Activated naive CD8-positive, alpha-beta T cell (primary cell): Measurements from ENCODE around the gene TSPAN11.

Experiments used
- H3K27ac Mint-ChIP-seq: one replicate; pipeline ENCODE4 v1.8.0; 2021; ENCODE audit warnings: mixed read lengths
- H3K27me3 Mint-ChIP-seq: one replicate; pipeline ENCODE4 v1.8.0; 2021; ENCODE audit warnings: mixed read lengths
- H3K36me3 Mint-ChIP-seq: one replicate; pipeline ENCODE4 v1.8.0; 2021; ENCODE audit warnings: mixed read lengths
- H3K4me1 Mint-ChIP-seq: one replicate; pipeline ENCODE4 v1.8.0; 2021; ENCODE audit warnings: low read depth, mixed read lengths
- H3K4me3 Mint-ChIP-seq: one replicate; pipeline ENCODE4 v1.8.0; 2021; ENCODE audit warnings: mild to moderate bottlenecking, mixed read lengths
- H3K9me3 Mint-ChIP-seq: one replicate; pipeline ENCODE4 v1.8.0; 2021; ENCODE audit warnings: low read depth, mixed read lengths

Gene TSPAN11

DNA sequence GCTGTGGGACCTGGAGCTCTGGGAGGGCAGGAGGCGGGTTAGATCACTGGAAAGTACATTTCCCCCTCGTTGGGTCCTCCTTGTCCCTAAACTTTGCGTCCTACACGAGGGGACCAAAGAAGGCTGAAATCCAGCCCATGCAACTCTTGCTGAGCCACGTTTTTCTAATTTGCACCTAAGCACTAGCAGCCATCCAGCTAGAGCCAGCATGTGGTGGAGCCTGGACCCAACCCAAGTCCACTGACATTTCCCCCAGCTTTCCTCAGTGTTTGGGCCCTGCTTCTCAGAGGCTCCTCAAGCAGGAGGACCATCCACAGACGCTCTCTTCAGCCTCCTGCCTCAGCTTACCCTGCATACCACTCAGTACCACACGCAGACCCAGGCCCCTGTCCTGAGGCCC is 49.7 kb downstream of the TSPAN11 start:
- no peak overlapping the region for H3K4me3 Mint-ChIP-seq
- H3K4me1 Mint-ChIP-seq, result no peaks in the 10 kb centered on the region
- no peaks in the 10 kb centered on the region for H3K36me3 Mint-ChIP-seq
- no peaks in the 10 kb centered on the region for H3K27me3 Mint-ChIP-seq
- H3K9me3 Mint-ChIP-seq, result no peaks in the 10 kb centered on the region
- H3K27ac Mint-ChIP-seq, result no peak overlapping the region

DNA sequence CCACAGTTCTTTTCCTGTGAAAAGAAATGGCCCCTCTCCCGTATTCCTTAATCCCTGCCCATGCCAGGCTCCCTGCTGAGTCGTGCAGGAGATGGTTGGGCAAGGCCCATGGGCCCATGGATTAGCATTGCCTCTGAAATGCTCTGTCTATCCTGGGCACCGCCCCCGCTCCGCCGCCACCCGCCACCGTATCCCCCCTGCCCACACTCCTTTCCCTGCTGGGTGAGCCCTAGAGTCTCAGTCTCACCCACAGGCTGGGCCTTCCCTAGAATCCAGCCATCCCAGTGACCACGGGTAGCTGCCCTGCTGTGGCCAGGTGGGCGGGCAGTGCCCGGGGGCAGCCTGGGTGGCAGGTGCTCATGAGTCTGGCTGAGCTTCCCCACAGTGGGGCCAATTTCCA is 50.6 kb downstream of the TSPAN11 start:
- Mint-ChIP-seq H3K27me3 (no peaks in the 10 kb centered on the region), H3K9me3 (no peaks in the 10 kb centered on the region), H3K36me3 (no peaks in the 10 kb centered on the region), H3K4me3 (no peak overlapping the region), H3K4me1 (no peaks in the 10 kb centered on the region), H3K27ac (no peak overlapping the region)

DNA sequence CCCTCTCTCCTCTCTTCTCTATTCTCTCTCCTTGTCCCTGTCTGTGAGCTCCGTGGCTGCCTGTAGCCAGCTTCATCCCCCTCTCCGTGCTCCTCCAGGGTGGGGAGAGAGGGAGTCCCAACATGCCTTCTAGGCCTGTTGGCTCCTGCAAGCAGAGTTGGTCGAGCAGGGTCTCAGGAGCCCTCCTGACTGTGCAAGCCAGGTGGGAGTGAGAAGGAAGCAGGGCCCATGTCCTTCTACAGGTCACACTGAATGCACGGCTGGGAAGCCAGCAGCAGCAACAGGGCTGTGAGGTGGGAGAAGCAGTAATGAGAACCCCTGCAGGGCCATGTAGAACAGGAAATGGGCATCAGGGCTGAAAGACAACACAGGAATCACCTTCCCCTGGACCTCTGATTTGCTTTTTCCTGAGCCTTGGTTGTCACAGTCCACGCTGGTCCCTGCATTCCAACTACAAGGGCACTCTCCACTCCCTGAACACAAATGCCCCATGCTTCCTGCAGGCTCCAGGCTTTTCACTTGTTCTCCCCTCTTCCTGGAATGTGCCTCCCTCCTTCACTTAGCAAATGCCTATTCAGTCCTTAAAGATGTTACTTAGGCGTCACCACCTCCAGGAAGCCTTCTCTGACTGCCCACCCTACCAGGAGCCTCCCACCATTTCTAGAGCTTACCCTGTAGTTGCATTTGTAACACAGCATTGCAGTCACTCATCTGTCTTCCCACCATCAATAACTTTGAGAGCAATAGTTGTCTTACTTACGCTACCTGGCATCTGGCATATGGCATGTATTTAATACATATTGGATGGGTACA is 51.2 kb downstream of the TSPAN11 start:
- Mint-ChIP-seq H3K36me3 (no peaks in the 10 kb centered on the region), H3K9me3 (no peaks in the 10 kb centered on the region), H3K4me1 (no peaks in the 10 kb centered on the region), H3K27ac (no peak overlapping the region), H3K27me3 (no peaks in the 10 kb centered on the region), H3K4me3 (no peak overlapping the region)

DNA sequence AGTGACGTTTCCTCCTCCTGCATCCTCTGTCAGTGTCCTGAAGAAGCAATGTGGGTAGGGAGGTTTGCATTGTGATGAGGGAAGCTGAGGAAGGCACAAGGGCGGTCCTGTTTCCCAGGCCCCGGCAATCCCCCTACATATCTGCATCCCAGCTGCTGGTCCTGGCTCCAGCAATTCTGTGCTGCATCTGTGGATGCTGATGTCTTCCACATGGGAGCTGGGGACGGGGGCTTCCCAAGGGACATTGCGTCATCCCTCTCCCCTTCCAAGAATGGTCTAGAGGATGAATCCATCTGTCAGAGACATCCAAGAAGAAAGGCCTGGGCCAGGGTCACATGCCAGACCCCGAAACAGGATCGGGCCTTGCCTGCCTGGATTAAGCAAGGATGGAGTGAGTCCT is 52.1 kb downstream of the TSPAN11 start:
- H3K9me3 Mint-ChIP-seq, result no peaks in the 10 kb centered on the region
- H3K4me3 Mint-ChIP-seq, result no peak overlapping the region
- no peaks in the 10 kb centered on the region for H3K36me3 Mint-ChIP-seq
- no peak overlapping the region for H3K27ac Mint-ChIP-seq
- H3K4me1 Mint-ChIP-seq, result no peaks in the 10 kb centered on the region
- no peaks in the 10 kb centered on the region for H3K27me3 Mint-ChIP-seq

DNA sequence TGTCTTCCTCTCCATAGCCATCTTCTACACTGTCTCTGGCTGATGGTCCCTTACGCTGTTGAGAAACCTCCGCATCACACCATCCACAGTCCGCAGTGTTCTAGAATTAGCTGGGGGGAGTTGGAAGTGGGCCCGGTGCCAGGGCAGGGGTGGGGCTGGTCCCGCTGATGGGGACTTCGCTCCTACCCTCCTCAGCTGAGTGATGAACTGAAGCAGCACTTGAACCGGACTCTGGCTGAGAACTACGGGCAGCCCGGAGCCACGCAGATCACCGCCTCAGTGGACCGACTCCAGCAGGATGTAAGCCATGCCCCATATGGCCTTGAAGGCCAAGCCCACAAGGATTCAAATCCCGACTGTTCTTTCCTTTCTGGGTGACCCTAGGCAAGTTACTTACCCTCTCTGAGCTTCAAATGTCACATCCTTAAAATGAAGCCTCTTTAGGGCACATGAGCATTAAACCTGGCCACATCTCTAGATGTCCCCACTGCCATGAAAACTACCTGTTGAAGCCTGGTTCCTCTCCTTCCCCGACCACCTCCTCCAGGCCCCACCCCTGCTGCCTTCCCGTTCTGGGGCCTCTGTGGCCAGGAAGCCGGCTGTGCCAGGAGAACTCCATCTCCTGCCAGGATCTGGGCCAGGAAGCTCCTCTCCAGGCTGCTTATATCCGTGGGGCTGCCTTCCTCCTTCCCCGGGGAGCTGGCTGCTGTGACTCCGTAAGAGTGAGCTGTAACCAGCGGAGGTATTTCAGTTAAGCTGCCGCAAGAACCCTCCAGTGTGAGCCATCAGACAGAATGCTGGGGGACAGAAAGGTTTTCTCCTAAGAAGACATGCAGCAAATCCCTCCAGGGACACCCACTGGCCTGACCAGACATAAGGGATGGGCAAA is 53.1 kb downstream of the TSPAN11 start:
- no peaks in the 10 kb centered on the region for H3K27me3 Mint-ChIP-seq
- no peaks in the 10 kb centered on the region for H3K36me3 Mint-ChIP-seq
- H3K27ac Mint-ChIP-seq, result no peak overlapping the region
- no peak overlapping the region for H3K4me3 Mint-ChIP-seq
- H3K4me1 Mint-ChIP-seq, result no peaks in the 10 kb centered on the region
- no peaks in the 10 kb centered on the region for H3K9me3 Mint-ChIP-seq

DNA sequence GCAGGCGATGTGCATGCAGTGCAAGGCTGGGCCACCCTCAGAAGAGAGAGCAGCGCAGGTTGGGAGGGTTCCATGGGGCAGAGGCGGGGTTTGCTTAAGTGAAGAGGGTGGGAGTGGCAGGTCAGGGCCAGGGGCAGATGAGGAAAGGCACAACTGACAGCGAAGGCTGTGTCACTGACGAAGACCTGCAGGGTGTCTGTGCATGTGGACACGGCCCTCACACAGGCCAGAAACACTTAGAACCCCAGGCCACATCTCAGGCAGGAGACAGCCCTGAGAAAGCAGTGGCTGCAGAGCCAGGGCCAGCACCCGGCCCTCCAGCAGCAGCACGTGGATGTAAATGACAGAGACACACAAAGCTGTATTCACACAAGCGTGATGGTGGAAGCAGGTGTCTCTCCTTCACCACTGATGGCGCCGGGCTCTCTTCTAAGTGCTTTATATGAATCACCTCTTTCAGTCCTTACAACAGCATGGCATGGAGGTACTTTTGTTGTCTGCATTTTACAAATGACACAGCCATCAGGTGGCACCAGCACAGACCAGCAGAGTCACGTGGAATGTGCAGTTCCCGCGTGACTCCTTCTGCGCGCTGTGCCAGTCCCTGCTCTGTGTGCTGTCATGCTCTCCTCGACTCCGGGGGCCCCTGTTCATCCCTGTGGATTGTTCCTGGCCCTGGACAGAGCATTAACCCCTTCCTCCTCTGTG is 54.6 kb downstream of the TSPAN11 start:
- H3K9me3 Mint-ChIP-seq, result no peaks in the 10 kb centered on the region
- no peaks in the 10 kb centered on the region for H3K27me3 Mint-ChIP-seq

DNA sequence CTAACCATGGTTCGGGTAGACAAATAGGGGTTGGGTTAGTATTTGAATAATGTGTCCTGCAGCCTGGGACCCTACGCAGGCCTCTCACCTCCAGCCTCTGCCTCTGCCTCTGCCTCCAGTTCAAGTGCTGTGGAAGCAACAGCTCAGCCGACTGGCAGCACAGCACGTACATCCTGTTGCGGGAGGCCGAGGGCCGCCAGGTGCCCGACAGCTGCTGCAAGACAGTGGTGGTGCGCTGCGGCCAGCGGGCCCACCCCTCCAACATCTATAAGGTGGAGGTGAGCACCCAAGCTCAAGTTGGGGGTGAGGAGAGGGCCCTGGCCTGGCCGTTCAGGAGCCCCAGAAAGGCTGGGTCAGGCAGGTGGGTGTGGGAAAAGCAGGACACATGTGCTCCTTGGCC is 55.9 kb downstream of the TSPAN11 start:
- no peaks in the 10 kb centered on the region for H3K27me3 Mint-ChIP-seq
- H3K4me1 Mint-ChIP-seq, result no peaks in the 10 kb centered on the region
- no peaks in the 10 kb centered on the region for H3K36me3 Mint-ChIP-seq
- H3K4me3 Mint-ChIP-seq, result no peak overlapping the region
- H3K27ac Mint-ChIP-seq, result no peak overlapping the region
- H3K9me3 Mint-ChIP-seq, result no peaks in the 10 kb centered on the region

More for the DNA sequence above, 54.6 kb downstream of the TSPAN11 start:
- Mint-ChIP-seq H3K4me1 (no peaks in the 10 kb centered on the region), H3K27ac (no peak overlapping the region), H3K4me3 (no peak overlapping the region), H3K36me3 (no peaks in the 10 kb centered on the region)

DNA sequence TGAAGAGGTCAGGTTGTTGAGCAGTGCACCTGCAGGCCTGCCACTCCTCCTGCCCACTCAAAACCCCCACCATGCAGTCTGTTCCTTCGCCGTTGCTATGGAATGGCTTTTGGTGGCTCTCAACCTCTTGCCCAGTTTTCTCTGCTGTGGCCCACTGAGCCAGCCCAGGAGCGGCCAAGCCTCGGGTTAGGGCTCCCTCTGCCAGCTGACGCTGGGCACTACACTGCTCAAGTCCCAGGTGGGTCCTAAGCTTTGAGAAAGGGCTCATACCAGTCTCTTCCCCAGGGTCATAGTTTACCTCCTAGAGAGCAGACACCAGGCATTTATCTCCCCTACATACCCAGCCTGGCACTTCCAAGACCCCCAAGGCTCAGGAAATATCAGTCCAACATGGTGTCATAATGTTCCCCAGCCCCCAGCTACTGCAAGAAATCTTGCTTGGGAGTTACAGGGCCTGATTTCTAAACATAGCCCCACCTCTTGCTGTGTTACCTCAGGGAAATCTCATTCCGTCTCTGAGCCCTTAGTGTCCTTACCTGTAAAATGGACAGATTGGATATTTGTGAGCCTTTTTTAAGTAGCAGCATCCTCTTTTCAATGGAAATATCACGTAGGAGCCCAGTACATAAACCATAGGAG is 59.4 kb downstream of the TSPAN11 start:
- Mint-ChIP-seq H3K27me3 (no peaks in the 10 kb centered on the region), H3K4me3 (no peak overlapping the region), H3K4me1 (no peaks in the 10 kb centered on the region), H3K36me3 (no peaks in the 10 kb centered on the region), H3K9me3 (no peaks in the 10 kb centered on the region), H3K27ac (no peak overlapping the region)

DNA sequence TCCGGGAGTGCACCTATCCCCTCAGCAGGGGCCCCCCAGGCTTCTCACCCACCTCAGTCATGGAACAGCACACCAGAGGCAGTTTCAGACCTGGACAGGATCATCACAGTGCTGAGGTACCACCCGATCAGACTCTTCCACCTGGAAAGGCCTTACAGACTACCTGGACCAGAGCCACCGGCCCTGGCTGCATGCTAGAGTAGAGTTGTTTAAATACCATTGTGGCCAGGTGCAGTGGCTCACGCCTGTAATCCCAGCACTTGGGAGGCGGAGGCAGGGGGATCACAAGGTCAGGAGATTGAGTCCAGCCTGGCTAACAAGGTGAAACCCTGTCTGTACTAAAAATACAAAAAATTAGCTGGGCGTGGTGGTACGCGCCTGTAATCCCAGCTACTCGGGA is 61.5 kb downstream of the TSPAN11 start:
- no peaks in the 10 kb centered on the region for H3K27me3 Mint-ChIP-seq
- no peaks in the 10 kb centered on the region for H3K36me3 Mint-ChIP-seq
- H3K4me3 Mint-ChIP-seq, result no peak overlapping the region
- H3K27ac Mint-ChIP-seq, result no peak overlapping the region
- H3K9me3 Mint-ChIP-seq, result no peaks in the 10 kb centered on the region
- no peaks in the 10 kb centered on the region for H3K4me1 Mint-ChIP-seq

DNA sequence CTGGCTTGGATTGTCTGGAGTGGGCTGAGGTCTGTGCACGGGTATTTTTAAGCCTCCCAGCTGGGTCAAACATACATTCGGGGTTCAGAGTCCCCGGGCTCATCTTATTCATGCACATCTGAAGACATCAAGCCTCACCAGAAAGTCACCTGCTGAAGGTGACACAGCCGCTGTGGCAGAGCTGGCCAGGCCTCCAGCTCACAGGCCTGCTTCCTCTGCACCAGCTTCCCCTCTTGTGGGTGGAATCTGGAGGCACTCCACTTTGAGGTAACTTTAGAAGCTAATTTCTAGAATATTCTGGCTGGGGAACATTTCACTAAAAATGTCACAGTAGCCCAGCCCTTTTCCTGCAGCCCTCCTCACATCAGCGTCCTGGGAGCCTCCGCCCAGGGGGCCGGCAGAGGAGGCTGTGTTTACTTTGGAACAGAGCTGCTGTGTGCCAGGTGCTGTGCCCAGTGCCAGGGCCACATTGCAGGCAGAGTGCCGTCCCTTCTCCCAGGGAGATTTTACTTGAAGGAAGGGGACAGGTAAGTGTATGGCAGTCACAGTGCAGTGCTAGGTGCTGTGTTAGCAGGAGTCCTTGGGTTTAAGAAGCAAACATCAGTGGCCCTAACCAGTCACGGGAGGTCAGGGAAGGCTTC is 62.2 kb downstream of the TSPAN11 start:
- Mint-ChIP-seq H3K36me3 (no peaks in the 10 kb centered on the region), H3K27me3 (no peaks in the 10 kb centered on the region), H3K4me3 (no peak overlapping the region), H3K4me1 (no peaks in the 10 kb centered on the region), H3K27ac (no peak overlapping the region), H3K9me3 (no peaks in the 10 kb centered on the region)

DNA sequence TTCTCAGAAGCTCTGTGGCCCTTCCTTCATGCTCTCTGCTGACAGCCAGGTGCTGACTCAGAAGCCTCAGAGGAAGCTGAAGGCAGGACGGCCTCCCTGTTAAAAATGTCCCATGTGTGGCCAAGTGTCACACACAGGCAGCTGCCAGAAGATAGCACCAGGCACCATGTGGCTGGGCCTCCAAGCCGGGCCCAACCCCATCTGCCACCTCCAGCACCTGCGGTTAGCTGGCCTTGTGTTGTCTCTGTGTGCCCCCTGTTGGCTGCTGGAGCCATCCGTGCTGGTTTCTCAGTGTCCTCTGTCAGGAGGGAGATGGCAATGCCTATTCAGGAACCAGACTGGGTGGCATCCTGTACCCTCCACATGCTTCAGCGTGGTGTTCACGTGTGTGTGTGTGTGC is 63.2 kb downstream of the TSPAN11 start:
- no peaks in the 10 kb centered on the region for H3K36me3 Mint-ChIP-seq

DNA sequence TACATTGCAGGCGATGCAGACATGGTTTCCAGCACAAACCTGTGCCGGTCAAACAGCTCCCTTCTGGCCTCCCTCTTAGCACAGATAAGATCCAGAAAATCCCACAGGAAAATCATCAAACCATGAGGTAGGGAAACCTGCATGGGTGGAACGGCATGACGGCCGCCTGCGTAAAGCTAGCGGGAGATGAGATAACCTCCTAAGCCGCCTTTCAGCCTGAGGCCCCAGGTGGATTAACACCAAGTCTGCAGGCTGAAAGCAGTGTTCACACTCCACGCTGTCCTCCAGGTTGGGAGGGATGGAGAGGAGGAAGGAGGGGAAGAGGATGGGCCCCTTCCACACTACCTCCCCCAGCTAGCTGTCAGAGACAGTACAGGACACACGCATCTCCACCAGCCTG is 63.8 kb downstream of the TSPAN11 start:
- no peaks in the 10 kb centered on the region for H3K4me1 Mint-ChIP-seq
- H3K9me3 Mint-ChIP-seq, result no peaks in the 10 kb centered on the region

More for the DNA sequence above, 63.2 kb downstream of the TSPAN11 start:
- H3K27ac Mint-ChIP-seq, result no peak overlapping the region
- H3K27me3 Mint-ChIP-seq, result no peaks in the 10 kb centered on the region
- H3K4me3 Mint-ChIP-seq, result no peak overlapping the region
- H3K9me3 Mint-ChIP-seq, result no peaks in the 10 kb centered on the region
- H3K4me1 Mint-ChIP-seq, result no peaks in the 10 kb centered on the region

DNA sequence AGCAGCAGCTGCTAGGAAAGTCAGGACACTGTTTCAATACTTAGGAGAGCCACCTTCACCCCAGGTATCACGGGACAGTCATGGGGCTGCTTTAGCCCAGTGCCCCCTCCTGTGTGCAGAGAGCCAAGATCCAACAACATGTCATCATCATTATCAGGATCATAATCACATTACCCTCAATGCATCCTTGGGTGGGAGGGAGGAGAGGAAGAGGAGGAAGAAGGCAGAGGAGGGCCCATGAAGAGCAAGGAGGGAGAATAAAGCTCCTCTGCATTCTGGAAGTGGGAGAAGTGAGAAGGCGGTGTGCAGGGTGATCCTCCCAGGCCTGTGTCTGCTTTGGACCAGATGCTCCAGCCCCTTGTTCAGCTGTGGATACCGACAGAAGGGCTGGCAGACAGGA is 64.2 kb downstream of the TSPAN11 start:
- Mint-ChIP-seq H3K4me3 (no peak overlapping the region), H3K36me3 (no peaks in the 10 kb centered on the region), H3K27ac (no peak overlapping the region), H3K9me3 (no peaks in the 10 kb centered on the region), H3K27me3 (no peaks in the 10 kb centered on the region), H3K4me1 (no peaks in the 10 kb centered on the region)

More for the DNA sequence above, 63.8 kb downstream of the TSPAN11 start:
- H3K27me3 Mint-ChIP-seq, result no peaks in the 10 kb centered on the region
- no peak overlapping the region for H3K27ac Mint-ChIP-seq
- H3K4me3 Mint-ChIP-seq, result no peak overlapping the region
- H3K36me3 Mint-ChIP-seq, result no peaks in the 10 kb centered on the region

DNA sequence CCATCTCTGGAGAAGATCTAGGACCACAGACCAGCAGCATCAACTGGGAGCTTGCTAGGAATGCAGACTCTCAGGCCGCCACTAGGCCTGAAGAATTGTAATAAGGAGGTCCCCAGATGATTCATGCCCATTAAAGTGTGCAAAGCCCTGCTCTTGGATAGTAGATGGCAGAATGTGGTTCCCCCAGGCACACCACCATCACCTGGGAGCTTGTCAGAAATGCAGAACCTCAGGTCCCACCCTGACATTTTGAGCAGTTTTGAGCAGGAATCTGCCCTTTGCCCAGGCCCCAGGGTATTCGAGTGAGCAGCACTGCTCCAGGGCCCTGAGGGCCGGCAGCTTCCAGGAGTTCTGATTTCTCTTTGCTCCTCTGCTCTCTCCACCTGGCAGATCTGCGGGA is 64.9 kb downstream of the TSPAN11 start:
- H3K4me3 Mint-ChIP-seq, result no peak overlapping the region
- no peak overlapping the region for H3K27ac Mint-ChIP-seq
- no peaks in the 10 kb centered on the region for H3K4me1 Mint-ChIP-seq
- H3K27me3 Mint-ChIP-seq, result no peaks in the 10 kb centered on the region
- no peaks in the 10 kb centered on the region for H3K9me3 Mint-ChIP-seq
- H3K36me3 Mint-ChIP-seq, result no peaks in the 10 kb centered on the region
